ENCODE results near the gene MOGAT2. TPM values are rescaled to one million over a fixed set of nuclear protein-coding genes. Genes with fewer than 3 reads are reported as not detected.

MOGAT2 gene
- total RNA-seq, 1 donor from 2014 or later, result not detected

DNA sequence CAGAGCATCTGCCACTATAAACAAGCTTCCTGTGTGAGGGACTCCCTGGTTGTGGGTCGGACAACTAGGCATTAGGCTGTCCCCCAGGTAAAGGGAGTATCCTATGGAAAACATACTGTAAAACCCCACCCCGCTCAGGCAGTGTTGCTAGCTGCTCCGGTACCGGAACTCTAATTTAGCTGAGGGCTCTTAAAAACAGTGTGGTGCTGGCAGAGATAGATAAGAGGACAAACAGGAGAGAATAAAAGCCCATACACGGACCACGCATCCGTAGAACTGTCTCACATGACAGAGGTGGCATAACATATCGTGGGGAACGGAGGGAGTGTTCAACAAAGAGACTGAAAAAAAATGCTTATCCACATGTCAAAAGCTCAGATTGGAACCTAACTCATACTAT is 3.4 kb upstream of the MOGAT2 start:
- Mint-ChIP-seq H3K4me1 (ENCODE audit: low read depth) (no peaks in the 10 kb centered on the region), H3K4me3 (ENCODE audit: unreplicated experiment) (no peak overlapping the region), H3K36me3 (ENCODE audit: low read depth) (no peaks in the 10 kb centered on the region), H3K27ac (ENCODE audit: unreplicated experiment) (no peak overlapping the region), H3K9me3 (ENCODE audit: low read depth) (no peaks in the 10 kb centered on the region), H3K27me3 (ENCODE audit: low read depth) (peaks cover 12% of the 10 kb centered on the region)
- DNase-seq (ENCODE audit: low spot score), result no peak
- TF ChIP-seq CTCF (IDR thresholded peaks at IDR 0.05), result no peak

DNA sequence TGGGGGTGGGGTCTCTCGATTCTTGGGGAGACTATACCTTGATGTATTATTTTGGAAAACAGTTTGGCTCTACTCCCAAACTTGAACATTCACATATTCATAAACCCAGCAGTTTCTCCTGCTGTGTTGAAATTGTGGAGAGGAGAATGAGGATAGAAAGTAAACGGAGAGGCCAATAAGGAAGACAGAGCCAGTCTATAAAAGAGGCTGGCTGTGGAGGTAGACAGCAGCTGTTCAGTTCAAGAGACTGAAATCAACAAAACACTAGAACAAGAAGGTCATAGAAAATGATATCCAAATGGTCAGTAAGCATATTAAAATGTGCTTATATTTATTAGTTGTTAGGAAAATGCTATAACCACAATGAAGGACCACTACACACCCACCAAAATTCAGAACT is 1.9 kb upstream of the MOGAT2 start:
- Mint-ChIP-seq H3K27me3 (ENCODE audit: low read depth) (peaks cover 12% of the 10 kb centered on the region), H3K9me3 (ENCODE audit: low read depth) (no peaks in the 10 kb centered on the region)

DNA sequence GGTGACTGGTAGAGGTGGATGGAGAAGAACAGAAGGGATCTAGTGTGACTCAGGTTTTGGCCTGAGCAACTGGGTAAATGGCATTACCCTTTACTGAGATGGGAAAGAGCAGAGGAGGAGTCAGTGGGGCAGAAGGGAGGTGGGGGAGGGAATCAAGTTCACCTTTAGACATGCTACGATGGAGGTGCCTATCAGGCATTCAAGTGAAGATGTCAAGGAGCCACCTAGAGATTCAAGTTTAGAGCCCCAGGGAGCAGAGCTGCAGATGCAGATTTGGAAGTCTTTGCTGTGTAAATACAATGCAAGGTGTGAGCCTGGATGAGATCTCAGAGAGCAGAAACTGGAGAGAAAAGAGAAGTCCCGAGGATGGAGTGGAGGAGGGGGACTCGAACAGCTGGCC is 979 bp upstream of the MOGAT2 start:
- H3K4me1 Mint-ChIP-seq (ENCODE audit: low read depth), result no peaks in the 10 kb centered on the region
- H3K9me3 Mint-ChIP-seq (ENCODE audit: low read depth), result no peaks in the 10 kb centered on the region
- no peak for TF ChIP-seq CTCF (IDR thresholded peaks at IDR 0.05)
- no peak overlapping the region for H3K27ac Mint-ChIP-seq (ENCODE audit: unreplicated experiment)
- no peak for DNase-seq (ENCODE audit: low spot score)
- H3K36me3 Mint-ChIP-seq (ENCODE audit: low read depth), result no peaks in the 10 kb centered on the region
- no peak overlapping the region for H3K4me3 Mint-ChIP-seq (ENCODE audit: unreplicated experiment)
- H3K27me3 Mint-ChIP-seq (ENCODE audit: low read depth), result peaks cover 12% of the 10 kb centered on the region

More for the DNA sequence above, 1.9 kb upstream of the MOGAT2 start:
- H3K36me3 Mint-ChIP-seq (ENCODE audit: low read depth), result no peaks in the 10 kb centered on the region
- DNase-seq (ENCODE audit: low spot score), result no peak
- no peak overlapping the region for H3K4me3 Mint-ChIP-seq (ENCODE audit: unreplicated experiment)
- no peak for TF ChIP-seq CTCF (IDR thresholded peaks at IDR 0.05)
- no peaks in the 10 kb centered on the region for H3K4me1 Mint-ChIP-seq (ENCODE audit: low read depth)
- no peak overlapping the region for H3K27ac Mint-ChIP-seq (ENCODE audit: unreplicated experiment)

- no peak overlapping the region for H3K4me3 Mint-ChIP-seq (ENCODE audit: unreplicated experiment)
- H3K27ac Mint-ChIP-seq (ENCODE audit: unreplicated experiment), result no peak overlapping the region
- peaks cover 4% of the 10 kb centered on the region for H3K4me1 Mint-ChIP-seq (ENCODE audit: low read depth)
- H3K9me3 Mint-ChIP-seq (ENCODE audit: low read depth), result no peaks in the 10 kb centered on the region
- no peak for TF ChIP-seq CTCF (IDR thresholded peaks at IDR 0.05)
- no peak for DNase-seq (ENCODE audit: low spot score)
- no peaks in the 10 kb centered on the region for H3K36me3 Mint-ChIP-seq (ENCODE audit: low read depth)
- peaks cover 12% of the 10 kb centered on the region for H3K27me3 Mint-ChIP-seq (ENCODE audit: low read depth)
Observed at GRCh38 chr11:75718419-75719339, 1.0 kb downstream of the MOGAT2 start.

DNA sequence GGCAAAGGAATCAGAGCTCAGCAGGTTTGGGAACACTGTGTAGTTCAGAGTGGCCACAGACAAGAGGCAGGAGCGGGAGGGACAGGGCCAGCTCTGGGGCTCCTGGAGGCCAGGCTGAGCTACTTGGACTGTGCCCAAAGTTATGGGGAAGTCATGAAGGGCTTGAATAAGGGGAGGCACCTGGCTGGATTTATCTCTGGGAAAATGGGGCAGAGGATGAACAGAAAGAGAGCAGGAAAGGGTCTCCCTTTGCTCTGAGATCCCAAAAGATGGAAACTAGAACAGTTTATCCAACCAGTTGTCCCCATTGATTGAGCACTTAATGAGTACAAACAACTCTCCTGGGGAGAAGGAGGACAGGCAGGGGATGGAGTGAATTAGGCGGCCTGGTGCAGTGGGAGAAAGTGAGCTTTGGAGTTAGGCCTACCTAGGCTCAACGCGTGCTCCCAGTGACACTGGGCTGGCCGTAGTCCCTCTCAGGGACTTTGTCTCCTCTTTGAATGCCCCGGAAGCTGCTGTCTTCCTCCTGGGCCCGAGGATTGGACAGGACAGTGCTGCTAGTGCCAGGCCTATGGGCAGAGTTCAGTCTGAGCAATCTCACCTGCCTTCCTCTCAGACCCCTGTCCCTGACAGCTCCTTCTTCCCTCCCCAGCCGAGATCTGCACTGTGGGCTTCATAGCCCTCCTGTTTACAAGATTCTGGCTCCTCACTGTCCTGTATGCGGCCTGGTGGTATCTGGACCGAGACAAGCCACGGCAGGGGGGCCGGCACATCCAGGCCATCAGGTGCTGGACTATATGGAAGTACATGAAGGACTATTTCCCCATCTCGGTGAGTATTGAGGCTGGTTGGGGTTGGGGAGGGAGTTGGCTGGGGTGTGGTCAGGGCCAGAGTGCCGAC is 2.0 kb downstream of the MOGAT2 start:
- H3K9me3 Mint-ChIP-seq (ENCODE audit: low read depth), result no peaks in the 10 kb centered on the region
- H3K4me3 Mint-ChIP-seq (ENCODE audit: unreplicated experiment), result no peak overlapping the region
- H3K27ac Mint-ChIP-seq (ENCODE audit: unreplicated experiment), result no peak overlapping the region
- peaks cover 4% of the 10 kb centered on the region for H3K4me1 Mint-ChIP-seq (ENCODE audit: low read depth)
- H3K27me3 Mint-ChIP-seq (ENCODE audit: low read depth), result peaks cover 12% of the 10 kb centered on the region
- no peak for TF ChIP-seq CTCF (IDR thresholded peaks at IDR 0.05)
- H3K36me3 Mint-ChIP-seq (ENCODE audit: low read depth), result no peaks in the 10 kb centered on the region
- DNase-seq (ENCODE audit: low spot score), result no peak

Measured in chondrocyte (in vitro differentiated cells).